ENCODE results near the gene LYPD6B. TPM values are rescaled to one million over a fixed set of nuclear protein-coding genes. Genes with fewer than 3 reads are reported as not detected.

The LYPD6B gene
- total and polyA plus RNA-seq, 4 donors, result 0.13 to 0.59 (median 0.14) TPM

DNA sequence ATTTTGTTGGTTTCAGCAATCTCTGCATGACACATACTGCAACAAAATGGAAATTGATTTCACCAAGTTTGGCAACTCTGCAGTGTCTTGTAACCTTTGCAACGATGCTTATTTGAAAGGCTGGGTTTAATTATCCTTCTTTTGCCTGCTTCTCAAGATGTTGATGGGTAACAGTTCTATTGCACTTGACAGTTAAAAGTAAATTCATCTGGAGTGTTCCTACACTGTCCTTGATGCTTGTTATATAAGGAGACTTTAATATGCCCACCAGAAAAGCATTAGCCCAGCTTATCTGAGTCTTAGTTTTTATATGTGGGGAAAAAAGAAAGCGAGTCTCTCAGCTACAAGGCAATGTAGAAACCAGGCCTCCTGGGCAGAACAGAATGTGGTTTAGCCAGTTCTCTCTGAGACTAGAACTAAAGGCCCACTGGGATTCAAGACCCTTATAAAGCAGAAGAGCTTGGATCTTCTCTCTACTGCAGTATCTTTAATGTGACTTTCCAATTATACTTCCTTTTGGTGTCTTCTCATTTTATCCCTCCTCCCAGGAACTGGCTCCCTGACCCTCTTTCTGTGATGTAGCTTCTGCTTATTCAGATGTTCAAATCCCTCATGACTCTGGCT, 185.1 kb downstream of the LYPD6B start:
- TF ChIP-seq HNF4A (conservative IDR thresholded peaks at IDR 0.05) (no peak), FOXA1 (IDR thresholded peaks at IDR 0.05) (no peak), SP1 (IDR thresholded peaks at IDR 0.05) (no peak), RXRA (IDR thresholded peaks at IDR 0.05) (no peak), GABPA (IDR thresholded peaks at IDR 0.05 in 1 of 2, conservative IDR thresholded peaks at IDR 0.05 in 1 of 2) (no peak), EGR1 (IDR thresholded peaks at IDR 0.05; ENCODE audit: low read depth in 2 of 2) (no peak), RAD21 (IDR thresholded peaks at IDR 0.05) (no peak)
- TF ChIP-seq, protein P1, sequence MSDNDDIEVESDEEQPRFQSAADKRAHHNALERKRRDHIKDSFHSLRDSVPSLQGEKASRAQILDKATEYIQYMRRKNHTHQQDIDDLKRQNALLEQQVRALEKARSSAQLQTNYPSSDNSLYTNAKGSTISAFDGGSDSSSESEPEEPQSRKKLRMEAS (IDR thresholded peaks at IDR 0.05), result no peak
- TF ChIP-seq, protein P2, sequence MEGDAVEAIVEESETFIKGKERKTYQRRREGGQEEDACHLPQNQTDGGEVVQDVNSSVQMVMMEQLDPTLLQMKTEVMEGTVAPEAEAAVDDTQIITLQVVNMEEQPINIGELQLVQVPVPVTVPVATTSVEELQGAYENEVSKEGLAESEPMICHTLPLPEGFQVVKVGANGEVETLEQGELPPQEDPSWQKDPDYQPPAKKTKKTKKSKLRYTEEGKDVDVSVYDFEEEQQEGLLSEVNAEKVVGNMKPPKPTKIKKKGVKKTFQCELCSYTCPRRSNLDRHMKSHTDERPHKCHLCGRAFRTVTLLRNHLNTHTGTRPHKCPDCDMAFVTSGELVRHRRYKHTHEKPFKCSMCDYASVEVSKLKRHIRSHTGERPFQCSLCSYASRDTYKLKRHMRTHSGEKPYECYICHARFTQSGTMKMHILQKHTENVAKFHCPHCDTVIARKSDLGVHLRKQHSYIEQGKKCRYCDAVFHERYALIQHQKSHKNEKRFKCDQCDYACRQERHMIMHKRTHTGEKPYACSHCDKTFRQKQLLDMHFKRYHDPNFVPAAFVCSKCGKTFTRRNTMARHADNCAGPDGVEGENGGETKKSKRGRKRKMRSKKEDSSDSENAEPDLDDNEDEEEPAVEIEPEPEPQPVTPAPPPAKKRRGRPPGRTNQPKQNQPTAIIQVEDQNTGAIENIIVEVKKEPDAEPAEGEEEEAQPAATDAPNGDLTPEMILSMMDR (IDR thresholded peaks at IDR 0.05; ENCODE audit: low read depth, low read length, missing input control), result no peak
- H3K27me3 ChIP-seq (ENCODE audit: control insufficient read depth in 4 of 4, insufficient read depth in 4 of 4, low read length in 3 of 4), result peaks cover 0 to 3% (median 0%) of the 10 kb centered on the region in 4 donors
- H3K9me3 ChIP-seq (ENCODE audit: control insufficient read depth in 4 of 4, low read length in 3 of 4), result no peaks in the 10 kb centered on the region
- WGBS, result 76% methylated on average over 2 of the region's 2 CpGs
- no peak overlapping the region for H3K27ac ChIP-seq (ENCODE audit: low read depth in 1 of 2, low read length in 2 of 2)
- no peak overlapping the region for H3K4me3 ChIP-seq (ENCODE audit: low read depth in 1 of 3, low read length in 3 of 3)
- H3K9ac ChIP-seq (ENCODE audit: low read depth in 1 of 2, low read length in 2 of 2), result no peak overlapping the region
- no peaks in the 10 kb centered on the region for H3K36me3 ChIP-seq (ENCODE audit: control insufficient read depth in 4 of 4, insufficient read depth in 3 of 4, low read depth in 1 of 4, low read length in 3 of 4)
- H3K4me1 ChIP-seq (ENCODE audit: control insufficient read depth in 4 of 4, insufficient read depth in 4 of 4, low read length in 3 of 4), result peaks cover 0 to 2% (median 0%) of the 10 kb centered on the region in 4 donors
- DNase-seq (ENCODE audit: low spot score), result no peak

DNA sequence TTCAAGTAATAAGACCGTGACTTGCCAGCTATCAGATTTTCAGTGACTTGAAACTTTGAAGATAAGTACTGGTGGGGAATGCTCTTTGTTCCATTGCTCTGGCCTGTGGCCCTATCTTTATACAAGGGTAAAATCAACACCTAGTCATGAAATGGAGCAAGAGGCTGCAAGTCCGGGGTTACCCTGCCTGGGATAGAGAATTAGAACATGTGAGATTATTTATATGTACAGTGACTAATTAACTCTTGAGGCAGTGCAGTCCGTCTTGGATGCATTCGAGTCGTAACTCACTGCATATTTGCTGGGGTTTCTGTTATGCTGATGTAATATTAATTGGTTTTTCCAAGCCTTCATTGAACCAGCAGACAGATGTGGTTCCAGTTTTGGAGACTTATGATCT, 186.0 kb downstream of the LYPD6B start:
- no peak overlapping the region for H3K9ac ChIP-seq (ENCODE audit: low read depth in 1 of 2, low read length in 2 of 2)
- 83% methylated on average over 5 of the region's 5 CpGs for WGBS
- no peak overlapping the region for H3K27ac ChIP-seq (ENCODE audit: low read depth in 1 of 2, low read length in 2 of 2)
- peaks cover 0 to 2% (median 0%) of the 10 kb centered on the region in 4 donors for H3K4me1 ChIP-seq (ENCODE audit: control insufficient read depth in 4 of 4, insufficient read depth in 4 of 4, low read length in 3 of 4)
- no peaks in the 10 kb centered on the region for H3K9me3 ChIP-seq (ENCODE audit: control insufficient read depth in 4 of 4, low read length in 3 of 4)
- no peaks in the 10 kb centered on the region for H3K36me3 ChIP-seq (ENCODE audit: control insufficient read depth in 4 of 4, insufficient read depth in 3 of 4, low read depth in 1 of 4, low read length in 3 of 4)
- H3K4me3 ChIP-seq (ENCODE audit: low read depth in 1 of 3, low read length in 3 of 3), result no peak overlapping the region
- peaks cover 0 to 3% (median 0%) of the 10 kb centered on the region in 4 donors for H3K27me3 ChIP-seq (ENCODE audit: control insufficient read depth in 4 of 4, insufficient read depth in 4 of 4, low read length in 3 of 4)
- no peak for DNase-seq (ENCODE audit: low spot score)
- TF ChIP-seq RXRA (IDR thresholded peaks at IDR 0.05) (no peak), RAD21 (IDR thresholded peaks at IDR 0.05) (no peak), TAF1 (conservative IDR thresholded peaks at IDR 0.05) (no peak), GABPA (IDR thresholded peaks at IDR 0.05 in 1 of 2, conservative IDR thresholded peaks at IDR 0.05 in 1 of 2) (no peak), HNF4A (conservative IDR thresholded peaks at IDR 0.05) (no peak), FOXA1 (IDR thresholded peaks at IDR 0.05) (no peak), EGR1 (IDR thresholded peaks at IDR 0.05; ENCODE audit: low read depth in 2 of 2) (no peak), FOXA2 (IDR thresholded peaks at IDR 0.05) (no peak)
- TF ChIP-seq, protein P2 (IDR thresholded peaks at IDR 0.05; ENCODE audit: low read depth, low read length, missing input control), result no peak
- TF ChIP-seq, protein P3, sequence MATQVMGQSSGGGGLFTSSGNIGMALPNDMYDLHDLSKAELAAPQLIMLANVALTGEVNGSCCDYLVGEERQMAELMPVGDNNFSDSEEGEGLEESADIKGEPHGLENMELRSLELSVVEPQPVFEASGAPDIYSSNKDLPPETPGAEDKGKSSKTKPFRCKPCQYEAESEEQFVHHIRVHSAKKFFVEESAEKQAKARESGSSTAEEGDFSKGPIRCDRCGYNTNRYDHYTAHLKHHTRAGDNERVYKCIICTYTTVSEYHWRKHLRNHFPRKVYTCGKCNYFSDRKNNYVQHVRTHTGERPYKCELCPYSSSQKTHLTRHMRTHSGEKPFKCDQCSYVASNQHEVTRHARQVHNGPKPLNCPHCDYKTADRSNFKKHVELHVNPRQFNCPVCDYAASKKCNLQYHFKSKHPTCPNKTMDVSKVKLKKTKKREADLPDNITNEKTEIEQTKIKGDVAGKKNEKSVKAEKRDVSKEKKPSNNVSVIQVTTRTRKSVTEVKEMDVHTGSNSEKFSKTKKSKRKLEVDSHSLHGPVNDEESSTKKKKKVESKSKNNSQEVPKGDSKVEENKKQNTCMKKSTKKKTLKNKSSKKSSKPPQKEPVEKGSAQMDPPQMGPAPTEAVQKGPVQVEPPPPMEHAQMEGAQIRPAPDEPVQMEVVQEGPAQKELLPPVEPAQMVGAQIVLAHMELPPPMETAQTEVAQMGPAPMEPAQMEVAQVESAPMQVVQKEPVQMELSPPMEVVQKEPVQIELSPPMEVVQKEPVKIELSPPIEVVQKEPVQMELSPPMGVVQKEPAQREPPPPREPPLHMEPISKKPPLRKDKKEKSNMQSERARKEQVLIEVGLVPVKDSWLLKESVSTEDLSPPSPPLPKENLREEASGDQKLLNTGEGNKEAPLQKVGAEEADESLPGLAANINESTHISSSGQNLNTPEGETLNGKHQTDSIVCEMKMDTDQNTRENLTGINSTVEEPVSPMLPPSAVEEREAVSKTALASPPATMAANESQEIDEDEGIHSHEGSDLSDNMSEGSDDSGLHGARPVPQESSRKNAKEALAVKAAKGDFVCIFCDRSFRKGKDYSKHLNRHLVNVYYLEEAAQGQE (IDR thresholded peaks at IDR 0.05), result no peak
- TF ChIP-seq, protein P4, sequence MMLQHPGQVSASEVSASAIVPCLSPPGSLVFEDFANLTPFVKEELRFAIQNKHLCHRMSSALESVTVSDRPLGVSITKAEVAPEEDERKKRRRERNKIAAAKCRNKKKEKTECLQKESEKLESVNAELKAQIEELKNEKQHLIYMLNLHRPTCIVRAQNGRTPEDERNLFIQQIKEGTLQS (IDR thresholded peaks at IDR 0.05), result no peak
- TF ChIP-seq, protein P5, sequence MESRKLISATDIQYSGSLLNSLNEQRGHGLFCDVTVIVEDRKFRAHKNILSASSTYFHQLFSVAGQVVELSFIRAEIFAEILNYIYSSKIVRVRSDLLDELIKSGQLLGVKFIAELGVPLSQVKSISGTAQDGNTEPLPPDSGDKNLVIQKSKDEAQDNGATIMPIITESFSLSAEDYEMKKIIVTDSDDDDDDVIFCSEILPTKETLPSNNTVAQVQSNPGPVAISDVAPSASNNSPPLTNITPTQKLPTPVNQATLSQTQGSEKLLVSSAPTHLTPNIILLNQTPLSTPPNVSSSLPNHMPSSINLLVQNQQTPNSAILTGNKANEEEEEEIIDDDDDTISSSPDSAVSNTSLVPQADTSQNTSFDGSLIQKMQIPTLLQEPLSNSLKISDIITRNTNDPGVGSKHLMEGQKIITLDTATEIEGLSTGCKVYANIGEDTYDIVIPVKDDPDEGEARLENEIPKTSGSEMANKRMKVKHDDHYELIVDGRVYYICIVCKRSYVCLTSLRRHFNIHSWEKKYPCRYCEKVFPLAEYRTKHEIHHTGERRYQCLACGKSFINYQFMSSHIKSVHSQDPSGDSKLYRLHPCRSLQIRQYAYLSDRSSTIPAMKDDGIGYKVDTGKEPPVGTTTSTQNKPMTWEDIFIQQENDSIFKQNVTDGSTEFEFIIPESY (IDR thresholded peaks at IDR 0.05), result no peak
